BE2C (cell line): ENCODE data around the gene SNX32.
"Not testable (repeated sequence)": the region's sequence is repeated elsewhere in the genome, so short reads cannot be mapped to it uniquely, and the experiment has no call there.

Experiments
- DNase-seq: peaks from one replicate; pipeline ENCODE4 v3.0.0-alpha.2; 2020
- H3K27me3 ChIP-seq: fragments of 250-450 bp; sonication (Bioruptor Pico); 2 replicates; pipeline ENCODE4 v1.5.1; 2020; ENCODE audit warnings: mild to moderate bottlenecking
- H3K36me3 ChIP-seq: fragments of 250-450 bp; sonication (Bioruptor Pico); 2 replicates; pipeline ENCODE4 v1.5.1; 2020; ENCODE audit warnings: mild to moderate bottlenecking
- H3K4me1 ChIP-seq: fragments of 250-450 bp; sonication (Bioruptor Pico); 2 replicates; pipeline ENCODE4 v1.5.1; 2020
- H3K4me3 ChIP-seq: 2 replicates; pipeline ENCODE4 v1.5.1; 2011; ENCODE audit warnings: low read depth, low read length
- H3K9me3 ChIP-seq: fragments of 250-450 bp; sonication (Bioruptor Pico); 2 replicates; pipeline ENCODE4 v1.5.1; 2020
- CTCF ChIP-seq: IDR thresholded peaks from 2 replicates; pipeline ENCODE4 v1.5.1; 2012; ENCODE audit warnings: mild to moderate bottlenecking, low read depth, low read length

The SNX32 gene

GRCh38 chr11:65822776-65823528, 10.8 kb upstream of the SNX32 start:
- H3K27me3 ChIP-seq: no peaks in the 10 kb centered on the region
- no peaks in the 10 kb centered on the region for H3K36me3 ChIP-seq
- TF ChIP-seq CTCF: no peak
- no peak overlapping the region for H3K4me3 ChIP-seq
- no peak for DNase-seq
- H3K4me1 ChIP-seq: no peaks in the 10 kb centered on the region
- H3K9me3 ChIP-seq: no peaks in the 10 kb centered on the region

GRCh38 chr11:65826984-65827735, 6.6 kb upstream of the SNX32 start:
- no peak overlapping the region for H3K4me3 ChIP-seq
- no peaks in the 10 kb centered on the region for H3K27me3 ChIP-seq
- H3K9me3 ChIP-seq: no peaks in the 10 kb centered on the region
- no peak for DNase-seq
- no peak for TF ChIP-seq CTCF
- H3K36me3 ChIP-seq: no peaks in the 10 kb centered on the region
- H3K4me1 ChIP-seq: no peaks in the 10 kb centered on the region

GRCh38 chr11:65829459-65829858, 4.3 kb upstream of the SNX32 start:
- TF ChIP-seq CTCF: no peak
- H3K4me1 ChIP-seq: no peaks in the 10 kb centered on the region
- H3K27me3 ChIP-seq: no peaks in the 10 kb centered on the region
- no peaks in the 10 kb centered on the region for H3K36me3 ChIP-seq
- no peak overlapping the region for H3K4me3 ChIP-seq
- no peaks in the 10 kb centered on the region for H3K9me3 ChIP-seq
- DNase-seq: no peak

GRCh38 chr11:65832231-65832630, 1.5 kb upstream of the SNX32 start:
- H3K4me3 ChIP-seq, DNase-seq, H3K9me3 ChIP-seq, H3K36me3 ChIP-seq, H3K27me3 ChIP-seq, H3K4me1 ChIP-seq: not testable (repeated sequence)

- no peak for DNase-seq
- no peaks in the 10 kb centered on the region for H3K4me1 ChIP-seq
- TF ChIP-seq CTCF: no peak
- peak overlapping the region; percentile 86 for H3K4me3 ChIP-seq
- H3K36me3 ChIP-seq: no peaks in the 10 kb centered on the region
- no peaks in the 10 kb centered on the region for H3K27me3 ChIP-seq
- H3K9me3 ChIP-seq: no peaks in the 10 kb centered on the region
Observed at GRCh38 chr11:65834202-65834601, 439 bp downstream of the SNX32 start.

- no peaks in the 10 kb centered on the region for H3K27me3 ChIP-seq
- TF ChIP-seq CTCF: no peak
- no peak for DNase-seq
- no peaks in the 10 kb centered on the region for H3K36me3 ChIP-seq
- H3K9me3 ChIP-seq: no peaks in the 10 kb centered on the region
- H3K4me1 ChIP-seq: no peaks in the 10 kb centered on the region
- no peak overlapping the region for H3K4me3 ChIP-seq
Observed at GRCh38 chr11:65842144-65842543, 8.4 kb downstream of the SNX32 start.
